Subcutaneous adipose tissue (tissue), 4 donors: ENCODE results near the gene TIAM1. TPM values are rescaled to one million over a fixed set of nuclear protein-coding genes. Genes with fewer than 3 reads are reported as not detected.

Source experiments
- CTCF ChIP-seq: fragments of 450-650 bp; IDR thresholded peaks from one replicate; pipeline ENCODE4 v1.5.1; 2016; ENCODE audit warnings: low read depth, mild to moderate bottlenecking, control low read depth, antibody characterized with exemption, moderate library complexity
- total RNA-seq, 4 donors: library from RNA; depleted of rRNA; stranded (reverse); fragments of >200 nt; gene quantifications; one replicate each; pipeline ENCODE4 v1.1.0, GENCODE V29; 2016

TIAM1 gene
- 10 to 100 TPM in 2 of 4 donors, 1 to 10 TPM in 2; 5.1 to 27.4 (median 14.7) TPM for total RNA-seq

GRCh38 chr21:31343680-31344480 lies at the start of gene TIAM1:
Gene TIAM1, minus strand, starts transcription at chr21:31344261. Its CDS starts 77,289 bp downstream, at chr21:31266972.
- TF ChIP-seq CTCF: no peak

GRCh38 chr21:31387560-31388186 lies 43.6 kb upstream of the TIAM1 start:
- no peak for TF ChIP-seq CTCF

- no peak for TF ChIP-seq CTCF
Measured at GRCh38 chr21:31386006-31386405, 41.9 kb upstream of the TIAM1 start.

- no peak for TF ChIP-seq CTCF
Measured at GRCh38 chr21:31383770-31384169, 39.7 kb upstream of the TIAM1 start.

GRCh38 chr21:31382060-31382459 lies 38.0 kb upstream of the TIAM1 start:
- TF ChIP-seq CTCF: no peak

GRCh38 chr21:31376301-31376700 lies 32.2 kb upstream of the TIAM1 start:
- no peak for TF ChIP-seq CTCF

GRCh38 chr21:31374395-31374794 lies 30.3 kb upstream of the TIAM1 start:
- no peak for TF ChIP-seq CTCF
